GM12874 (cell line): ENCODE measurements around the gene SLC16A14.

Experiments used
- CTCF ChIP-seq: IDR thresholded peaks from 2 replicates; pipeline ENCODE4 v1.5.1; 2011; ENCODE audit warnings: low read depth, mild to moderate bottlenecking, control low read depth, low read length, moderate library complexity; ENCODE audit not compliant: insufficient read depth

Gene SLC16A14

DNA sequence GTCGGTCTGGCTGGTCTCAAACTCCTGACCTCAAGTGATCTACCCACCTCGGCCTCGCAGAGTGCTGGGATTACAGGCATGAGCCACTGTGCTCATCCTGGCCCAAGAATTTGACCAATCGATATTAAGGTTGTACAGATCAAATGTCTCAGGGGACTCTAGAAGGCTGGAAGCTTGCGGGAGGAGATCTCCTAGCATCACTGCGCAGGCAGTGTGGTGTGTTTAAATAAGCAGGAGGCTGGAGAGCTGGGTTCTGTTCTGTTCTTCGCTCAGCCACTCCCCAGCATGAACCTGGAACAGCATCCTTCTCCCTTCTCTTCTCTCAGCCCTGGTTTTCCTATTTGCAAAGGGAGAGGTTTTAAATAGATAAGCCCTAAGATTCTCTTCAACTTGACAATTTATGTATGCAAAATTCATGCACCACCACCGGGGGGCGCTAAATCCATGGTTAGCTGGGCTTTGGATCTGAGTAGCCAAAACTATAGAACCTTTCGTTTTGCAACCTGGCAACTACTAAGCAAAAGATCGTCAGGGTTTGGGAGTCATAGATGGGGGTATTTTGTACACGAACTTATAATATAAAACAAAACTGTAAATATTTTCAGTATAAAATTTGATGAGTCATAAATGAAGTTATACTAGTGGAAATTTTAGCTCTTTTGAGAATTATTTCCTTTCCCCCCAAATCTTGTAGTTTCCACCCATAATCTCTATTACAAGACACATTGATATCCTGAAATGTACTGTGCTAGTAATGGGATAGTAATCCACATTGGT is 60.6 kb downstream of the SLC16A14 start:
- TF ChIP-seq CTCF, result peak; percentile 71

- TF ChIP-seq CTCF, result no peak
Measured at GRCh38 chr2:230000118-230000841, 68.4 kb downstream of the SLC16A14 start.

GRCh38 chr2:229997565-229997964 is 71.2 kb downstream of the SLC16A14 start:
- no peak for TF ChIP-seq CTCF

- TF ChIP-seq CTCF, result no peak
Measured at GRCh38 chr2:229996320-229996719, 72.4 kb downstream of the SLC16A14 start.

DNA sequence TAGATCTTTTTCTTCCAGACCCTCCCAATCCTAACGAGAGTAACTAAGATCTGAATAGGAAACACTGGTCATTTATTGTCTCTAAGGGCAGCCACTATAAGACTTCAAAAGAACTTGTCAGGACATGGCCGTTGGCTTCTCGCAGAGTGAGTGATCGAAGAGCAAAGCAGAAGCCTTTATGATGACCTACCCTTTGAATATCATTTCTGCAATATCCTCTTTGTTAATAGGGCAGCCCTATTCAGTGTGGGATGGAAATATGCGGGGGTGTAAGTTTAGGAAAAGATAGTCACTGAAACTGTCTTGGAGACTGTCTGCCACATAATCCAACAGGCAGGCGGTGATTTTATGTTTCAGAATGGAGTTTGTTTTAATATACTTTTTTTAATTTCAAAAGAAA is 75.5 kb downstream of the SLC16A14 start:
- no peak for TF ChIP-seq CTCF
